Bronchial epithelial cell (primary cell): Measurements from ENCODE around the gene DHX9. TPM values are rescaled to one million over a fixed set of nuclear protein-coding genes. Genes with fewer than 3 reads are reported as not detected.

ENCODE experiments used
- DNase-seq: peaks from one replicate; pipeline ENCODE4 v3.0.0-alpha.2; 2010; ENCODE audit warnings: low read depth
- FAIRE-seq: peaks from 2 replicates; lab custom pipeline; 2011; peaks lifted over from hg19 to GRCh38; lab: Jason Lieb, UNC
- H3K27me3 ChIP-seq: 2 replicates; pipeline ENCODE4 v1.5.1; 2011; ENCODE audit warnings: low read length; ENCODE audit not compliant: control insufficient read depth, insufficient read depth
- H3K36me3 ChIP-seq: 2 replicates; pipeline ENCODE4 v1.5.1; 2011; ENCODE audit warnings: low read length; ENCODE audit not compliant: control insufficient read depth, insufficient read depth
- H3K4me3 ChIP-seq: 2 replicates; pipeline ENCODE4 v1.5.1; 2011; ENCODE audit warnings: mild to moderate bottlenecking, low read depth, low read length, control low read depth
- total RNA-seq: library from RNA; depleted of rRNA; stranded (reverse); fragments of >200 nt; gene quantifications from 2 replicates; pipeline ENCODE4 v1.2.1, GENCODE V29; 2014
- TF ChIP-seq, protein P1 (sequence below): IDR thresholded peaks from 2 replicates; pipeline ENCODE4 v1.5.1; 2011; ENCODE audit warnings: mild to moderate bottlenecking, moderate library complexity, low read length, control low read depth, inconsistent platforms; ENCODE audit not compliant: insufficient read depth, severe bottlenecking

DHX9 gene
- total RNA-seq, 1 donor from 2014 or later: 96.9 TPM

DNA sequence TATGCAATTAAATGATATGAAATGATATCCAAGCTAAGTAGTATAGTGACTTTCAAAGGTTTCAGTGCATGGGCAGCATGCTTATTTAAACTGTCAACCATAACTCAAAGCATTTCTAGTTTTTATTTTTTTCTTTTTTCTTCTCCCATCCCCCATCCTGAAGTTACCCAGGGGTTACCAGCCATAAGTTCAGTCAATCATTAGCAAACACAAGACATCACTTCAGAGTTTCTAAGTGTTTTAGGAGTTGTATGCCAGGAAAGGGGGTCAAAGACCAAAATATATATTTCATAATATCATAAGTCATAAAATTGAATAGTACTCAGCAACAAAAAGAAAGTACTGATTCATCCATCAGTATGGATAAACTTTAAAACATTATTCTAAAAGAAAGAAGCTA lies 28.7 kb downstream of the DHX9 start:
- H3K27me3 ChIP-seq: no peaks in the 10 kb centered on the region
- TF ChIP-seq, protein P1, sequence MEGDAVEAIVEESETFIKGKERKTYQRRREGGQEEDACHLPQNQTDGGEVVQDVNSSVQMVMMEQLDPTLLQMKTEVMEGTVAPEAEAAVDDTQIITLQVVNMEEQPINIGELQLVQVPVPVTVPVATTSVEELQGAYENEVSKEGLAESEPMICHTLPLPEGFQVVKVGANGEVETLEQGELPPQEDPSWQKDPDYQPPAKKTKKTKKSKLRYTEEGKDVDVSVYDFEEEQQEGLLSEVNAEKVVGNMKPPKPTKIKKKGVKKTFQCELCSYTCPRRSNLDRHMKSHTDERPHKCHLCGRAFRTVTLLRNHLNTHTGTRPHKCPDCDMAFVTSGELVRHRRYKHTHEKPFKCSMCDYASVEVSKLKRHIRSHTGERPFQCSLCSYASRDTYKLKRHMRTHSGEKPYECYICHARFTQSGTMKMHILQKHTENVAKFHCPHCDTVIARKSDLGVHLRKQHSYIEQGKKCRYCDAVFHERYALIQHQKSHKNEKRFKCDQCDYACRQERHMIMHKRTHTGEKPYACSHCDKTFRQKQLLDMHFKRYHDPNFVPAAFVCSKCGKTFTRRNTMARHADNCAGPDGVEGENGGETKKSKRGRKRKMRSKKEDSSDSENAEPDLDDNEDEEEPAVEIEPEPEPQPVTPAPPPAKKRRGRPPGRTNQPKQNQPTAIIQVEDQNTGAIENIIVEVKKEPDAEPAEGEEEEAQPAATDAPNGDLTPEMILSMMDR: no peak
- H3K36me3 ChIP-seq: peaks cover 13% of the 10 kb centered on the region
- DNase-seq: no peak
- no peak for FAIRE-seq
- no peak overlapping the region for H3K4me3 ChIP-seq

DNA sequence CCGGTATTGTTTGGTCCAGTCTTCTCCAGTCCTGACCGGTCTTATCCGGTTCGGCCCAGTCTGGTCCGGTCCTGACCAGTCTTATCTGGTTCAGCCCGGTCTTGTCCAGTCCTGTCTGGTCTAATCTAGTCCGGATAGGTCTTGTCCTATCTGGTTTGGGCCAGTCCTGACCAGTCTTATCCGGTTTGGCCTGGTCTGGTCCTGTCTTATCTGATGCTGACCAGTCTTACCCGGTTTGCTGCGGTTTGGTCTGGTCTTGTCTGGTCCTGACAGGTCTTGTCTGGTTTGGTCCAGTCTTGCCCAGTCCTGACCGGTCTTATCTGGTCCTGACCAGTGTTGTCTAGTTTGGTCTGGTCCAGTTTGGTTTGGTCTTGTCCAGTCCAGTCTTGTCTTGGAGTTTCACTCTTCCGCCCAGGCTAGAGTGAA lies 30.1 kb downstream of the DHX9 start:
- Histone ChIP-seq H3K27me3 (no peaks in the 10 kb centered on the region), H3K36me3 (peaks cover 13% of the 10 kb centered on the region), H3K4me3 (no peak overlapping the region)
- DNase-seq: peak; percentile 21
- peak; percentile 55 for FAIRE-seq
- TF ChIP-seq, protein P1: no peak

DNA sequence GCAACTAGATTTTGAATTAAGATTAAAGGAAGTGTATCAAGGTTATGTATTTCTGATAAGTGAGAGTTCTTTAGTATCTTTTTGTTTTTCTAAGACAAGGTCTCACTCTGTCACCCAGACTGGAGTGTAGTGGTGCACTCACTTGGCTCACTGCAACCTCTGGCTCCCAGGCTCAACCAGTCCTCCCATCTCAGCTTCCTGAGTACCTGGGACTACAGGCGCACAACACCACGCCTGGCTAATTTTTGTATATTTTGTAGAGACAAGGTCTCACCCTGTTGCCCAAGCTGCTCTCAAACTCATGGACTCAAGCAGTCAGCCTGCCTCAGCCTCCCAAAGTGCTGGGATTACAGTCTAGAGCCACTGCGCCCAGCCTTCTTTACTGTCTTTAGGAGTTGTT lies 33.7 kb downstream of the DHX9 start:
- Histone ChIP-seq H3K36me3 (peaks cover 19% of the 10 kb centered on the region), H3K27me3 (no peaks in the 10 kb centered on the region), H3K4me3 (no peak overlapping the region)
- no peak for DNase-seq
- FAIRE-seq: no peak
- TF ChIP-seq, protein P1: no peak

DNA sequence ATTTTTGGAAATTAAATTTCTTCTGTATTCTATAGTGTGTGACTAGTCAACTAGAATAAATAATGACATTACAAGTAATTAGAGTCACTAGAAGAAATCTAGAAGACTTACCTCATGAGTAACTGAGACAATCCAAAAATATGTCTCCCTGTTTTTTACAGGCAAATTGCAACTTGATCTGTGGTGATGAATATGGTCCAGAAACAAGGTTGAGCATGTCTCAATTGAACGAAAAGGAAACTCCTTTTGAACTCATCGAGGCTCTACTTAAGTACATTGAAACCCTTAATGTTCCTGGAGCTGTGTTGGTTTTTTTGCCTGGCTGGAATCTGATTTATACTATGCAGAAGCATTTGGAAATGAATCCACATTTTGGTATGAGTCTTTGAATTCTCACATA lies 36.7 kb downstream of the DHX9 start:
- FAIRE-seq (no peak), DNase-seq (peak; percentile 64)
- Histone ChIP-seq H3K4me3 (no peak overlapping the region), H3K36me3 (peaks cover 18% of the 10 kb centered on the region), H3K27me3 (no peaks in the 10 kb centered on the region)
- TF ChIP-seq, protein P1: no peak

DNA sequence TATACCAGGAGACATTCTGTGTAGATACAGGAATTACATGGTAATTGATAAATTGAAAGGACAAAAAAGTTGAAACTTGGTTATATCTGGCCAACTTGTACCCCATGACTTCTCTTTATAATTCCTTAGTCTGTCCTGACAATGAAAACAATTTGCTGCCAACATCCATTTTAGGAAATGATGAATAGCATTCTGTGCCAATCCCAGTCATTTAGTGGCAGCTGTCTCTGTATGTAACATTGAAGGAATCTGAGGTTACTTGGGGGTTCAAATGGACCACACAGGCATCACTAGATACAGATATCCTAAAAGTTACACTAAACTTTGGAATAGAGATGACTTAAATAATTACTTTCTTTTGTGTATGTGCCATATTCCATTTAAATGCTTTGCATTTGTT lies 38.2 kb downstream of the DHX9 start:
- DNase-seq (no peak), FAIRE-seq (no peak)
- TF ChIP-seq, protein P1: no peak
- H3K36me3 ChIP-seq: peaks cover 26% of the 10 kb centered on the region
- no peaks in the 10 kb centered on the region for H3K27me3 ChIP-seq
- no peak overlapping the region for H3K4me3 ChIP-seq

DNA sequence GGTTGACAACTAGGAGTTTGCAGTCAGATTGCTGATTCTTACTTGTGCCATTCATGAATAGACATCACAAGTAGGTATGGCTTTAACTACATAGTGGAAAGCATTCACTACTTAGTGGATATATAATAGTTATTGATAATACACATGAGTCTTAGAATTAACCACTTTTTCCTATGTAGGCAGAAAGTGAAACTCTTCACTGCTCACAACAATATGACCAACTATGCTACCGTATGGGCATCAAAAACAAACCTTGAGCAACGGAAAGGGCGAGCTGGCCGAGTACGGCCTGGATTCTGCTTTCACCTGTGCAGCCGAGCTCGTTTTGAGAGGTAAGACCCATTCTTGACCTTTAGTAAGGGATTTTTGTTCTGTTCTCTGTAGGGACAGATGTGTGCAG lies 38.7 kb downstream of the DHX9 start:
- Histone ChIP-seq H3K27me3 (no peaks in the 10 kb centered on the region), H3K36me3 (peaks cover 26% of the 10 kb centered on the region), H3K4me3 (no peak overlapping the region)
- DNase-seq (no peak), FAIRE-seq (no peak)
- TF ChIP-seq, protein P1: no peak
